GM12878 (cell line): ENCODE results near the gene SAP25. TPM values are rescaled to one million over a fixed set of nuclear protein-coding genes. Genes with fewer than 3 reads are reported as not detected.

ENCODE experiments used
- CBX5 ChIP-seq: sonication (generic); IDR thresholded peaks from 2 replicates; pipeline ENCODE4 v1.6.1; 2016; ENCODE audit warnings: low read depth, moderate library complexity, mild to moderate bottlenecking, inconsistent platforms
- MTA3 ChIP-seq: IDR thresholded peaks from 2 replicates; pipeline ENCODE4 v1.6.1; 2012; ENCODE audit warnings: low read length, inconsistent platforms, borderline replicate concordance
- NFIC ChIP-seq: IDR thresholded peaks from 2 replicates; pipeline ENCODE4 v1.6.1; 2012; ENCODE audit warnings: low read depth, mild to moderate bottlenecking, inconsistent platforms, low read length, moderate library complexity
- NR2C1 ChIP-seq: fragments of 450-650 bp; IDR thresholded peaks from 2 replicates; pipeline ENCODE4 v1.6.1; 2017; ENCODE audit warnings: antibody characterized with exemption, mild to moderate bottlenecking, moderate library complexity
- ZBTB33 ChIP-seq: fragments of 450-650 bp; IDR thresholded peaks from 2 replicates; pipeline ENCODE4 v1.6.1; 2017; ENCODE audit warnings: mild to moderate bottlenecking
- ZNF687 ChIP-seq: fragments of 450-650 bp; IDR thresholded peaks from 2 replicates; pipeline ENCODE4 v1.6.1; 2017; ENCODE audit warnings: mild to moderate bottlenecking, moderate library complexity
- polyA plus RNA-seq, 11 experiments: library from polyadenylated mRNA; depleted of rRNA in 4 of 11; unstranded in 6 of 11; stranded (reverse) in 5 of 11; fragments of >200 nt; fragmentation: Nextera tagmentation in 4 of 11; fragmentation: Illumina TruSeq in 1 of 11; extraction: Ambion mirVana in 4 of 11; extraction: Trizol in 1 of 11; gene quantifications; 1 replicate in 1 of 11; 2 replicates in 10 of 11; pipeline versions ENCODE4 v1.2.1 to v1.2.3, GENCODE V29; 2011 to 2016; ENCODE audit warnings: inconsistent platforms in 2 of 11, missing spikeins in 2 of 11, low read depth in 1 of 11
- total RNA-seq, 4 experiments: library from RNA; depleted of rRNA in 3 of 4; stranded (reverse); fragments of >200 nt in 3 of 4; fragmentation: Illumina TruSeq in 1 of 4; extraction: Trizol in 1 of 4; gene quantifications; 2 replicates each; pipeline versions ENCODE4 v1.2.1 to v1.2.3, GENCODE V29; 2013 to 2021

Gene SAP25
- total and polyA plus RNA-seq, 10 of the 15 experiments (the other 5 are each of a cell fraction or from before 2014, with no cell fraction given) = 0.14 to 8.6 (median 1.1) TPM

- no peak for TF ChIP-seq ZNF687
- TF ChIP-seq NFIC = no peak
- TF ChIP-seq MTA3 = no peak
- TF ChIP-seq CBX5 = no peak
- no peak for TF ChIP-seq ZBTB33
- TF ChIP-seq NR2C1 = no peak
Observed at GRCh38 chr7:100584054-100584682, 10.5 kb upstream of the SAP25 start (continued).
